ENCODE results near the gene ALDOA. TPM values are rescaled to one million over a fixed set of nuclear protein-coding genes. Genes with fewer than 3 reads are reported as not detected.

Gene ALDOA
- total RNA-seq, 1 experiment from 2014 or later = 1,486 TPM

DNA sequence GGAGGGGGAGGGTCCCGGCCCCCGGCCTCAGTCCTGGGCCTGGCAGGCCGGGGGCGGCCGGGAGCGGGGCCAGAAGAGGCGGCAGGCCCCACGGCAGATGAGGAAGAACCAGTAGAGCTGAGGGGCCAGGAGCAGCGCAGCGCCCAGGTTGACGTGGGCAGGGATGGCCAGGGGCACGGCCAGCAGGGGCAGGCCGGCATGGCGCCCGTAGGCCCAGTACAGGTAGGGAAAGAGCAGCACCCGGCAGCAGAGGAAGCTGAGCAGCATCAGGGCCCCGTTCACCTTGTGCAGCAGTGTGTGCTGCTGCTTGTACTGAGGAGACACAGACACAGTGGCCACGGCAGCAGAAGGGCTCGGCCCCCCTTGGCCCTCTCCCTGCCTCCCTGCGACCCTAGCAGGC is 40.4 kb upstream of the ALDOA start:
- Histone ChIP-seq H3K4me3 (ENCODE audit: low read length) (no peak overlapping the region), H3K27me3 (ENCODE audit: low read length) (no peaks in the 10 kb centered on the region), H3K36me3 (ENCODE audit: insufficient read depth, low read length) (no peaks in the 10 kb centered on the region), H2AFZ (ENCODE audit: low read length) (no peak overlapping the region), H3K27ac (ENCODE audit: low read length) (no peak overlapping the region), H3K4me2 (ENCODE audit: low read depth, low read length, poor library complexity, severe bottlenecking) (no peak overlapping the region), H3K9me2 (replicated peaks; ENCODE audit: insufficient read depth, low read length) (no peaks in the 10 kb centered on the region), H4K20me1 (ENCODE audit: insufficient read depth, low read depth, low read length) (0 out of 2 replicates have a peak, but pooled peaks cover 3% of the 10 kb centered on the region), H3K9me3 (ENCODE audit: low read length) (no peaks in the 10 kb centered on the region), H3K4me1 (ENCODE audit: low read length) (peaks cover 5% of the 10 kb centered on the region), H3K9ac (ENCODE audit: low read length) (no peak overlapping the region), H3K79me2 (ENCODE audit: low read length) (no peaks in the 10 kb centered on the region)
- no peak for DNase-seq

DNA sequence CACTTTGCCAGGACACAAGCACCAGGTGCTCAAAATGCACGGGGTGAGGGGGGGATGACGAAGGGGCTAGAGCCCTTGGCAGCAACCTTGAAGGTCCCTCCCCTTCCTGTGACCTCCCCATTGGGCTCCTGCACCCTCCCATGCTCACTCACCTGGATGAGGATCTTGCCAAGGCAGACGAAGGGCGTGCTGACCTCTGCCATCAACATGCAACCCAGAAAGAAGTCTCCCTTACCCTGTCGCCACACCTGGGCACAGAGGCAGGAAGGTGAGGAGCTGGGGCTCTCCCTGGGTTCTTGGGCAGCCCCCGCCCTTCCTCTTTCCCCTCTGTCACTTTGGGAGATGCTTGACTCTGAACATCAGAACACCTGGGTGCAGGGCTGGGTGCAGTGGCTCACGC is 40.0 kb upstream of the ALDOA start:
- Histone ChIP-seq H4K20me1 (ENCODE audit: insufficient read depth, low read depth, low read length) (0 out of 2 replicates have a peak, but pooled peaks cover 3% of the 10 kb centered on the region), H3K27ac (ENCODE audit: low read length) (no peak overlapping the region), H3K4me3 (ENCODE audit: low read length) (no peak overlapping the region), H2AFZ (ENCODE audit: low read length) (no peak overlapping the region), H3K27me3 (ENCODE audit: low read length) (no peaks in the 10 kb centered on the region), H3K9ac (ENCODE audit: low read length) (no peak overlapping the region), H3K4me1 (ENCODE audit: low read length) (peaks cover 5% of the 10 kb centered on the region), H3K9me3 (ENCODE audit: low read length) (no peaks in the 10 kb centered on the region), H3K79me2 (ENCODE audit: low read length) (no peaks in the 10 kb centered on the region), H3K4me2 (ENCODE audit: low read depth, low read length, poor library complexity, severe bottlenecking) (no peak overlapping the region), H3K36me3 (ENCODE audit: insufficient read depth, low read length) (no peaks in the 10 kb centered on the region), H3K9me2 (replicated peaks; ENCODE audit: insufficient read depth, low read length) (no peaks in the 10 kb centered on the region)
- DNase-seq = no peak

DNA sequence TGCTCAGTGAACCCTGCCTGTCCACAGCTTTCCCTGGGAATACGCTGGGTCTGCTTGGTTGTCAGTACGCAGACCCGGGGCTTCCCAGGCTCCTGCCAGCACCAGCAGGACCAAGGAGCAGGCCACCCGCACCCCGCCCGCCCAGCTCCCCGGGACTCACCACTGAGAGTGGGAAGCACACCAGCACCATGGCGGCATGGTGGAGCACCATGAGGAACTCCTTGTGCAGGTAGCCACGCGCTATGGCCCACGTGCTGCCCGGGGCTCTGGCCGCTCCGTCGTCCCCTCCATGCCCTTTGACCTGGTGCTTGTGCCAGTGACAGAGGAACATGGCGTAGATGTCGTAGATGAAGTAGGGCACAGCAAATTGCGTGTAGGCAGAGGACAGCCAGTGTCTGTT is 39.1 kb upstream of the ALDOA start:
- Histone ChIP-seq H3K9ac (ENCODE audit: low read length) (no peak overlapping the region), H3K27me3 (ENCODE audit: low read length) (no peaks in the 10 kb centered on the region)

DNA sequence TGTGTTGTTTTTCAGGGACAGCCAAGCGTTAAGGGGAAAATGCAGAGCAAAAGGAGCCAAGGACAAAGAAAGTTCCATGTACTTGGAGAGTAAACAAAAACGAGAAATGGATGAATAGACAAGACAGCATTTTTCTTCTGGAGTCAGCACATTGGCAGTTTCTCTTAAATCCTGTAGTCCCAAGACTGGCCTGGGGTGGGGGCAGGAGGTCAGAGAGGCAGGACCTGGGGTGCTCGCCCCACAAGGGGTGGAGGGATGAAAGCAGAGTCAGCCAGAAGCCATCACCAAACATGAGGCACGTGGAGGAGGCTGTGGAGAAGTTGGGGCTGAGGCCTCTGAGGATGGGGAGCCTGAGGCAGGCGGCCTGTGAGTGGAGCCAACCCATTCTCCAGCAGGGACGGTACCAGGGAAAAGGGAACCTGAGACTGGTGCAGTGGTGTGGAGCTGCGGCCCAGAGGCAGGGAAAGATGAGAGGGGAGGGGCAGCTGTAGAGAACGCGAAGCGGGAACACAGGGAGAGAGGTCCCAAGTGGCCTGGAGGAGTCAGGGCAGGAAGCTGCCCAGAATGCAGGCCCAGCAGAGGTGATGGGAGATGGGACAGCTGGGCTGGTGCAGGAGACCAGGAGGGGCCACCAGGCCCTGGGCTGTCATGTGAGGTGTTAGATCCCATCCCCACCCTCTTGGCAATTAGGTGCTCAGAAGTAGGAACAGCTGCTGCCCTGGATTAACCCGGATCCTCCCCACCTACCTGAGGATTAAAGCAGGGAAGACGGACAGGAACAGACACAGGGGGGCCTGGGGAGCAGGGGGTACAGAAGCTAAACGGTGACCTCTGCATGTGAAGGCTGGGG is 37.7 kb upstream of the ALDOA start:
- H3K4me3 ChIP-seq (ENCODE audit: low read length) = no peak overlapping the region
- H3K9me3 ChIP-seq (ENCODE audit: low read length) = no peaks in the 10 kb centered on the region
- no peaks in the 10 kb centered on the region for H3K4me1 ChIP-seq (ENCODE audit: low read length)
- no peak overlapping the region for H2AFZ ChIP-seq (ENCODE audit: low read length)
- H3K27ac ChIP-seq (ENCODE audit: low read length) = no peak overlapping the region
- no peaks in the 10 kb centered on the region for H3K79me2 ChIP-seq (ENCODE audit: low read length)
- DNase-seq = no peak
- H3K27me3 ChIP-seq (ENCODE audit: low read length) = no peaks in the 10 kb centered on the region
- H3K36me3 ChIP-seq (ENCODE audit: insufficient read depth, low read length) = no peaks in the 10 kb centered on the region
- 0 out of 2 replicates have a peak, but pooled peaks cover 3% of the 10 kb centered on the region for H4K20me1 ChIP-seq (ENCODE audit: insufficient read depth, low read depth, low read length)
- no peaks in the 10 kb centered on the region for H3K9me2 ChIP-seq (replicated peaks; ENCODE audit: insufficient read depth, low read length)
- H3K4me2 ChIP-seq (ENCODE audit: low read depth, low read length, poor library complexity, severe bottlenecking) = no peak overlapping the region
- H3K9ac ChIP-seq (ENCODE audit: low read length) = no peak overlapping the region

More for the DNA sequence above, 39.1 kb upstream of the ALDOA start:
- Histone ChIP-seq H2AFZ (ENCODE audit: low read length) (no peak overlapping the region), H3K4me2 (ENCODE audit: low read depth, low read length, poor library complexity, severe bottlenecking) (no peak overlapping the region), H3K4me1 (ENCODE audit: low read length) (peaks cover under 1% of the 10 kb centered on the region), H3K36me3 (ENCODE audit: insufficient read depth, low read length) (no peaks in the 10 kb centered on the region), H3K4me3 (ENCODE audit: low read length) (no peak overlapping the region), H3K9me2 (replicated peaks; ENCODE audit: insufficient read depth, low read length) (no peaks in the 10 kb centered on the region), H3K9me3 (ENCODE audit: low read length) (no peaks in the 10 kb centered on the region), H4K20me1 (ENCODE audit: insufficient read depth, low read depth, low read length) (0 out of 2 replicates have a peak, but pooled peaks cover 3% of the 10 kb centered on the region), H3K27ac (ENCODE audit: low read length) (no peak overlapping the region), H3K79me2 (ENCODE audit: low read length) (no peaks in the 10 kb centered on the region)
- DNase-seq = no peak

DNA sequence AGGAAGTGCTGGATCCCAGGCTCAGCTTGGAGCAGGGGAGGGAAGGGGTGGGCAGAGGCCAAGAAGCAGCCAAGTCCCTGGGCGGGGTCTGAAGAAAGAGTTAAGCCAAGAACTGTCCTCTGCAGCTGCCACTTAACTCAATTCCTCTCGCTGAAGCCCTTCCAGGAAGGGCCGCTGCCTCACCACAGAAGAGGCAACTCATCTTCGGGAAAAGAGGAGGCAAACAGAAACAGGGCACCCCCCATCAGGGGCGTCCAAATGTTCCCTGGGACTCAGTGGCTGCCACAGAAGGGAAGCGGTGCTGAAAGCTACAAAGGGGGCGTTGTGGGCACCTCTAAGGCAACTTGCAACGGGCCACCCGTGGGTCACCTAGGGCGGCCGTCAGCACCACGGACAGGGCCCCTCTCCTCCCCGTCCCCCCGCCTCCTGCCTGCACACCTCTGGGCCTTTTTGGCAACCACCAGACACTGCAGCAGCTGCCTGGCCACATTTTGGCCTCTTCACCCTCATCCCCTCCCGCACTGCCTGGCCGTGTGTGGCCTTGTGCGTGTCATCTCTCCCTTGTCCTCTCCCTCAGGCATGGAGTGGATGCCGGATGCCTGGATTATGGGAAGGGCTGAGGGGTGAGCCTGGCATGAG is 37.0 kb upstream of the ALDOA start:
- Histone ChIP-seq H2AFZ (ENCODE audit: low read length) (no peak overlapping the region), H3K4me2 (ENCODE audit: low read depth, low read length, poor library complexity, severe bottlenecking) (no peak overlapping the region), H3K79me2 (ENCODE audit: low read length) (no peaks in the 10 kb centered on the region), H4K20me1 (ENCODE audit: insufficient read depth, low read depth, low read length) (0 out of 2 replicates have a peak, but pooled peaks cover 3% of the 10 kb centered on the region), H3K27ac (ENCODE audit: low read length) (no peak overlapping the region), H3K4me1 (ENCODE audit: low read length) (no peaks in the 10 kb centered on the region), H3K9me2 (replicated peaks; ENCODE audit: insufficient read depth, low read length) (no peaks in the 10 kb centered on the region), H3K36me3 (ENCODE audit: insufficient read depth, low read length) (no peaks in the 10 kb centered on the region), H3K9ac (ENCODE audit: low read length) (no peak overlapping the region), H3K27me3 (ENCODE audit: low read length) (no peaks in the 10 kb centered on the region), H3K9me3 (ENCODE audit: low read length) (no peaks in the 10 kb centered on the region), H3K4me3 (ENCODE audit: low read length) (no peak overlapping the region)
- DNase-seq = peak; percentile 77

DNA sequence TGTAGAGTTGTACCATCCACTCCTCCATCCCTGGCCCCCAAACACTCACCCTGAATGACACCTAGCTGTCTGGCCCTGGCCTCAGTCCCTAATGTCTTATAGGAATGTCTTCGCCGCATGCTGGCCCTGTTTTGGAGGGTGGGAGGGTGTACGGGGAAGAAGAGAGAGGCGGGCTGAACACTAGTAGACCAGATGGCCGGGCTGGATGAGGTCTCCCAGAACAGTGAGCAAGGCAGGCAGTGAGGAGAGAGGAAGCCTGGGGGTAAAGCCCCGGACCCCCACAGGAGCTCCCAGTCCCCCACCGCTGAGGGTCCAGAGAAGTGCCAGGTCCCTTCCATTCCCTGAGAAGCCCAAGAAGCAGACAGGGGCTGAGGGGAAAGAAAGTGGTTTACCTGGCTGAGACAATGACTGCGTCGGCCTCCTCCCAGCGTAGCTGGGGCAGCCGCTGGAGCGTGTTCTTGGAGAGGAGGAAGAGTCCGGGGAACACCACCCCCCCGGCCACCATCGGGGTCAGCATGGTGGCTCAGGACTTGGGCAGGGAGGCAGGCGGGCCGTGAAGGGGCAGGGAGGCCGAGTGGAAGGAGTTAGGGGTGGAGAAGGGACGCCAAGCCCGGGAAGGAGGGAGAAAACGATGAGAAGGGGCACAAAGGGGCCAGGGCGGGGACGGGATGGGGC is 35.4 kb upstream of the ALDOA start:
- no peaks in the 10 kb centered on the region for H3K4me1 ChIP-seq (ENCODE audit: low read length)
- no peaks in the 10 kb centered on the region for H3K9me2 ChIP-seq (replicated peaks; ENCODE audit: insufficient read depth, low read length)
- H3K27ac ChIP-seq (ENCODE audit: low read length) = no peak overlapping the region
- no peak overlapping the region for H3K4me2 ChIP-seq (ENCODE audit: low read depth, low read length, poor library complexity, severe bottlenecking)
- H4K20me1 ChIP-seq (ENCODE audit: insufficient read depth, low read depth, low read length) = 0 out of 2 replicates have a peak, but pooled peaks cover 3% of the 10 kb centered on the region
- H3K9ac ChIP-seq (ENCODE audit: low read length) = no peak overlapping the region
- H3K4me3 ChIP-seq (ENCODE audit: low read length) = no peak overlapping the region
- no peaks in the 10 kb centered on the region for H3K36me3 ChIP-seq (ENCODE audit: insufficient read depth, low read length)
- H2AFZ ChIP-seq (ENCODE audit: low read length) = no peak overlapping the region
- H3K79me2 ChIP-seq (ENCODE audit: low read length) = no peaks in the 10 kb centered on the region
- H3K9me3 ChIP-seq (ENCODE audit: low read length) = no peaks in the 10 kb centered on the region
- DNase-seq = no peak
- no peaks in the 10 kb centered on the region for H3K27me3 ChIP-seq (ENCODE audit: low read length)

DNA sequence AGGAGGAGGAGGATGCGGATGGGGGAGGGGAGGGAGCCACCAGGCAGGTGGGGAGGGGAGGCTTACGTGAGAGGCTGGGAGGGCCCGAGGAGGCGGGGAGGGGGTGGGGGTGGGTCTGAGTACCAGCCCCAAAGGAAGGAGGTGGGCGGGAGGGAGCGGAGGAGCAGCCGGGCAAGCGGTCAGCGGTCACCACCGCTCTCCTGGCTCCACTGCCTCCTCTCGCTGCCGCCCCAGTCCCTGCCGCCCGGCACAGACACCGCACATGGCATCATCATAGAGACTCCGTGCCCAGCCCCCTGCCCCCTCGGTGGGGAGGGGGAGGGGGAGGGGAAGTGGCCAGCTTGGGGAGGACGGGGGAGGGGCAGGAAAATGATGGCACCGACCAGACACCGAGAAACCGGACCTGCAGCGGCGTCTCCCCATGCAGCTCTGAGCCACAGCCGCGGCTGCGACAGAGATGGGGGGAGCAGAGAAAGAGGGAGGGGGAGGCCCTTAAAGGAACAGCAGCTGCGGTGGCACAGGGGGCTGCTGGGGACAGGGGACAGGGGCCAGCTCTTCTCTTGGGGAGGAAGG is 34.6 kb upstream of the ALDOA start, which contains the start of gene TLCD3B:
TSS of gene TLCD3B (minus strand) at position 431 of the 573 bp plus-strand sequence. CDS start 744 bp downstream, outside the sequence.
- Histone ChIP-seq H3K4me3 (ENCODE audit: low read length) (no peak within 1 kb of the TSS), H3K4me1 (ENCODE audit: low read length) (no peaks in the 10 kb centered on the region), H3K27ac (ENCODE audit: low read length) (no peak within 1 kb of the TSS), H3K9me3 (ENCODE audit: low read length) (no peaks in the 10 kb centered on the region), H3K79me2 (ENCODE audit: low read length) (no peaks in the 10 kb centered on the region), H3K9ac (ENCODE audit: low read length) (no peak within 1 kb of the TSS), H3K9me2 (replicated peaks; ENCODE audit: insufficient read depth, low read length) (no peaks in the 10 kb centered on the region), H4K20me1 (ENCODE audit: insufficient read depth, low read depth, low read length) (0 out of 2 replicates have a peak, but pooled peaks cover 3% of the 10 kb centered on the region), H3K4me2 (ENCODE audit: low read depth, low read length, poor library complexity, severe bottlenecking) (no peak within 1 kb of the TSS), H3K36me3 (ENCODE audit: insufficient read depth, low read length) (no peaks in the 10 kb centered on the region), H2AFZ (ENCODE audit: low read length) (no peak within 1 kb of the TSS), H3K27me3 (ENCODE audit: low read length) (no peaks in the 10 kb centered on the region)
- no peak for DNase-seq

Data from Karpas-422 (cell line).